ENCODE data around the gene ANAPC4.
"Not testable (repeated sequence)": the region's sequence is repeated elsewhere in the genome, so short reads cannot be mapped to it uniquely, and the experiment has no call there.

ANAPC4 gene

GRCh38 chr4:25376754-25377571, at the start of gene ANAPC4:
Gene ANAPC4, plus strand, starts transcription at chr4:25377263. Its CDS starts 165 bp downstream, at chr4:25377428.
- DNase-seq: peak; percentile 93

- not testable (repeated sequence) for DNase-seq
Observed at GRCh38 chr4:25328463-25328862, 48.6 kb upstream of the ANAPC4 start.

- no peak for DNase-seq
Observed at GRCh38 chr4:25330335-25330734, 46.7 kb upstream of the ANAPC4 start.

- no peak for DNase-seq
Observed at GRCh38 chr4:25330905-25331808, 45.9 kb upstream of the ANAPC4 start.

GRCh38 chr4:25343671-25344070, 33.4 kb upstream of the ANAPC4 start:
- DNase-seq: no peak

GRCh38 chr4:25345744-25346143, 31.3 kb upstream of the ANAPC4 start:
- DNase-seq: no peak

GRCh38 chr4:25346913-25347312, 30.1 kb upstream of the ANAPC4 start:
- no peak for DNase-seq

- no peak for DNase-seq
Observed at GRCh38 chr4:25347473-25347872, 29.6 kb upstream of the ANAPC4 start.

- DNase-seq: no peak
Observed at GRCh38 chr4:25347971-25348370, 29.1 kb upstream of the ANAPC4 start.

GRCh38 chr4:25350561-25350960, 26.5 kb upstream of the ANAPC4 start:
- DNase-seq: no peak

- DNase-seq: no peak
Observed at GRCh38 chr4:25351777-25352416, 25.2 kb upstream of the ANAPC4 start.

GRCh38 chr4:25356068-25356467, 21.0 kb upstream of the ANAPC4 start:
- DNase-seq: no peak

- no peak for DNase-seq
Observed at GRCh38 chr4:25358515-25359275, 18.4 kb upstream of the ANAPC4 start.

- DNase-seq: no peak
Observed at GRCh38 chr4:25361253-25361652, 15.8 kb upstream of the ANAPC4 start.

GRCh38 chr4:25367004-25367621, 9.9 kb upstream of the ANAPC4 start:
- DNase-seq: peak; percentile 38

- no peak for DNase-seq
Observed at GRCh38 chr4:25367877-25368276, 9.2 kb upstream of the ANAPC4 start.

GRCh38 chr4:25368315-25368714, 8.7 kb upstream of the ANAPC4 start:
- DNase-seq: no peak

- peak; percentile 52 for DNase-seq
Observed at GRCh38 chr4:25370242-25370641, 6.8 kb upstream of the ANAPC4 start.

- not testable (repeated sequence) for DNase-seq
Observed at GRCh38 chr4:25372549-25372948, 4.5 kb upstream of the ANAPC4 start.

GRCh38 chr4:25377572-25378436, 741 bp downstream of the ANAPC4 start:
- DNase-seq: no peak

GRCh38 chr4:25378437-25378743, 1.3 kb downstream of the ANAPC4 start:
- DNase-seq: no peak

Data from NCI-H1436 (cell line).